HEK293 (cell line): ENCODE data around the gene VASN.
A peak's percentile ranks its signal among the peaks of the same experiment; 100 is the strongest.

Source experiments
- GFI1B ChIP-seq: fragments of 450-650 bp; formaldehyde crosslinking; IDR thresholded peaks from 2 replicates; pipeline ENCODE4 v1.5.1; 2016; ENCODE audit warnings: missing biosample characterization, missing genetic modification characterization
- HIC1 ChIP-seq: fragments of 450-650 bp; formaldehyde crosslinking; IDR thresholded peaks from 2 replicates; pipeline ENCODE4 v1.5.1; 2016; ENCODE audit warnings: missing biosample characterization, missing genetic modification characterization
- KLF10 ChIP-seq: fragments of 450-650 bp; IDR thresholded peaks from 2 replicates; pipeline ENCODE4 v1.5.1; 2018; ENCODE audit warnings: missing biosample characterization, mild to moderate bottlenecking, missing genetic modification characterization
- MEIS1 ChIP-seq: sonication (generic); formaldehyde crosslinking; IDR thresholded peaks from 2 replicates; pipeline ENCODE4 v1.8.1; 2022; ENCODE audit warnings: missing genetic modification reagents, mild to moderate bottlenecking, borderline replicate concordance
- PRDM2 ChIP-seq: fragments of 450-650 bp; formaldehyde crosslinking; IDR thresholded peaks from 2 replicates; pipeline ENCODE4 v1.5.1; 2016; ENCODE audit warnings: missing biosample characterization, missing genetic modification characterization, borderline replicate concordance
- SP3 ChIP-seq: fragments of 450-650 bp; formaldehyde crosslinking; IDR thresholded peaks from 2 replicates; pipeline ENCODE4 v1.5.1; 2016; ENCODE audit warnings: missing biosample characterization, missing genetic modification characterization
- ZBTB8A ChIP-seq: fragments of 450-650 bp; formaldehyde crosslinking; IDR thresholded peaks from 2 replicates; pipeline ENCODE4 v1.5.1; 2016; ENCODE audit warnings: missing biosample characterization, missing genetic modification characterization
- ZNF223 ChIP-seq: fragments of 450-650 bp; formaldehyde crosslinking; IDR thresholded peaks from 2 replicates; pipeline ENCODE4 v1.5.1; 2016; ENCODE audit warnings: missing biosample characterization, missing genetic modification characterization
- ZNF292 ChIP-seq: fragments of 450-650 bp; formaldehyde crosslinking; IDR thresholded peaks from 2 replicates; pipeline ENCODE4 v1.5.1; 2016; ENCODE audit warnings: low read depth, missing biosample characterization, missing genetic modification characterization, borderline replicate concordance
- ZNF335 ChIP-seq: fragments of 450-650 bp; formaldehyde crosslinking; conservative IDR thresholded peaks from 2 replicates; pipeline ENCODE4 v1.5.1; 2016; ENCODE audit warnings: missing biosample characterization, missing genetic modification characterization
- ZNF416 ChIP-seq: fragments of 450-650 bp; formaldehyde crosslinking; IDR thresholded peaks from 2 replicates; pipeline ENCODE4 v1.5.1; 2016; ENCODE audit warnings: missing biosample characterization, missing genetic modification characterization
- ZNF449 ChIP-seq: fragments of 450-650 bp; formaldehyde crosslinking; IDR thresholded peaks from 2 replicates; pipeline ENCODE4 v1.5.1; 2017; ENCODE audit warnings: missing biosample characterization, mild to moderate bottlenecking, missing genetic modification characterization, moderate library complexity
- ZNF548 ChIP-seq: fragments of 450-650 bp; formaldehyde crosslinking; IDR thresholded peaks from 2 replicates; pipeline ENCODE4 v1.5.1; 2016; ENCODE audit warnings: missing biosample characterization, missing genetic modification characterization
- ZNF558 ChIP-seq: fragments of 450-650 bp; formaldehyde crosslinking; IDR thresholded peaks from 2 replicates; pipeline ENCODE4 v1.5.1; 2016; ENCODE audit warnings: missing biosample characterization, missing genetic modification characterization
- ZNF571 ChIP-seq: fragments of 450-650 bp; formaldehyde crosslinking; IDR thresholded peaks from 2 replicates; pipeline ENCODE4 v1.5.0; 2017; ENCODE audit warnings: missing biosample characterization, missing genetic modification characterization
- ZNF776 ChIP-seq: fragments of 450-650 bp; formaldehyde crosslinking; IDR thresholded peaks from 2 replicates; pipeline ENCODE4 v1.5.0; 2017; ENCODE audit warnings: missing biosample characterization, missing genetic modification characterization, borderline replicate concordance
- ZSCAN30 ChIP-seq: fragments of 450-650 bp; IDR thresholded peaks from 2 replicates; pipeline ENCODE4 v1.5.1; 2018; ENCODE audit warnings: missing biosample characterization, mild to moderate bottlenecking, missing genetic modification characterization, moderate library complexity
- ZSCAN5A ChIP-seq: fragments of 450-650 bp; formaldehyde crosslinking; IDR thresholded peaks from 2 replicates; pipeline ENCODE4 v1.5.1; 2016; ENCODE audit warnings: missing biosample characterization, missing genetic modification characterization

VASN gene

GRCh38 chr16:4371357-4372000 is at the start of gene VASN (continued):
- TF ChIP-seq PRDM2 (tag by site-specific recombination) (no peak), ZNF335 (tag by site-specific recombination) (no peak; the same call in 1 of the 2 replicates), ZSCAN30 (tag by site-specific recombination) (no peak), MEIS1 (CRISPR knock-in tag) (no peak), ZNF292 (tag by site-specific recombination) (no peak), ZNF571 (tag by site-specific recombination) (no peak), KLF10 (tag by site-specific recombination) (peak; percentile 83), ZSCAN5A (tag by site-specific recombination) (no peak), ZNF548 (tag by site-specific recombination) (no peak), ZNF776 (tag by site-specific recombination) (no peak), ZNF558 (no peak), ZNF223 (no peak), ZNF449 (tag by site-specific recombination) (no peak), SP3 (peak; percentile 87), HIC1 (tag by site-specific recombination) (no peak), ZBTB8A (tag by site-specific recombination) (no peak), ZNF416 (no peak), GFI1B (tag by site-specific recombination) (no peak)
- TF ChIP-seq, all 188 proteins: peak for 9
